ENCODE results near the gene ANK3. TPM values are rescaled to one million over a fixed set of nuclear protein-coding genes. Genes with fewer than 3 reads are reported as not detected.

The ANK3 gene
- total RNA-seq, 6 experiments from 2014 or later = 7.8 to 25.7 (median 16.6) TPM

GRCh38 chr10:60107308-60107976, 282.2 kb downstream of the ANK3 start:
- no peaks in the 10 kb centered on the region for H3K9me3 ChIP-seq
- no peaks in the 10 kb centered on the region for H3K27me3 ChIP-seq
- intact Hi-C loops (cut with DNase I) = no loop called here
- 22% methylated on average over 5 of the region's 5 CpGs for WGBS (ENCODE audit: insufficient coverage, low coverage, low lambda C conversion rate, missing lambda C conversion rate)
- no peak overlapping the region for H3K27ac ChIP-seq
- TF ChIP-seq CTCF (IDR thresholded peaks at IDR 0.05) = no peak
- TF ChIP-seq POLR2A (IDR thresholded peaks at IDR 0.05) = no peak
- H3K36me3 ChIP-seq = no peaks in the 10 kb centered on the region
- peak; percentile 58 to 76 (median 66) for ATAC-seq
- DNase-seq = no peak
- peaks cover 0 to 14% (median 4%) of the 10 kb centered on the region in 4 donors for H3K4me1 ChIP-seq
- H3K4me3 ChIP-seq = peak overlapping the region in 1 of 3 donors; percentile 6

DNA sequence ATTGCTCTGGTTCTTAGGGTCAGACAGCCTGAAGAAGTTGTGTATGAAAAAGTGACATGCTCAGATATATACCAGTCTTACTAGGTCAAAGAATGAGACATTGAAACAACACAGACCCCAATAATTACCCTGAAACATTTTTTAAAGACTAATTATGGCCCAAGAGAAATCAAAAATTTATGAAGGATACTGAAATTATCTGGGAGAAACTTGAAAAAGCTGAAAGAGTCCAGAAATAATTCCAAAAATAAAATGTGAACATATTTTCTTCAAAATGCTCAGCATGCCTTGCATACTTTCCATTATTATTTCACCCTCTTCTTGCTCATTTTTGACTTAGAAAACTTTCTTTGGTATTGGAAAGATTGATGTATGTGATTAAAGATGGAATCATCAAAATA, 284.4 kb downstream of the ANK3 start:
- ATAC-seq (no peak), DNase-seq (no peak)
- no peaks in the 10 kb centered on the region for H3K9me3 ChIP-seq
- intact Hi-C loops (cut with DNase I) = no loop called here
- H3K4me1 ChIP-seq = peaks cover 0 to 14% (median 4%) of the 10 kb centered on the region in 4 donors
- no peaks in the 10 kb centered on the region for H3K27me3 ChIP-seq
- TF ChIP-seq CTCF (IDR thresholded peaks at IDR 0.05) = no peak
- H3K4me3 ChIP-seq = no peak overlapping the region
- H3K36me3 ChIP-seq = no peaks in the 10 kb centered on the region
- no peak overlapping the region for H3K27ac ChIP-seq

GRCh38 chr10:60101821-60102220, 287.9 kb downstream of the ANK3 start:
- 30% methylated on average over 4 of the region's 4 CpGs for WGBS (ENCODE audit: insufficient coverage, low coverage, low lambda C conversion rate, missing lambda C conversion rate)
- intact Hi-C loops (cut with DNase I) = no loop called here
- Histone ChIP-seq H3K9me3 (no peaks in the 10 kb centered on the region), H3K27ac (no peak overlapping the region), H3K4me3 (no peak overlapping the region), H3K4me1 (peaks cover 0 to 26% (median 13%) of the 10 kb centered on the region in 4 donors), H3K36me3 (no peaks in the 10 kb centered on the region), H3K27me3 (no peaks in the 10 kb centered on the region)
- ATAC-seq = peak in 2 of 4 donors; percentile 21 to 28
- no peak for DNase-seq
- no peak for TF ChIP-seq POLR2A (IDR thresholded peaks at IDR 0.05)
- TF ChIP-seq CTCF (IDR thresholded peaks at IDR 0.05) = no peak

DNA sequence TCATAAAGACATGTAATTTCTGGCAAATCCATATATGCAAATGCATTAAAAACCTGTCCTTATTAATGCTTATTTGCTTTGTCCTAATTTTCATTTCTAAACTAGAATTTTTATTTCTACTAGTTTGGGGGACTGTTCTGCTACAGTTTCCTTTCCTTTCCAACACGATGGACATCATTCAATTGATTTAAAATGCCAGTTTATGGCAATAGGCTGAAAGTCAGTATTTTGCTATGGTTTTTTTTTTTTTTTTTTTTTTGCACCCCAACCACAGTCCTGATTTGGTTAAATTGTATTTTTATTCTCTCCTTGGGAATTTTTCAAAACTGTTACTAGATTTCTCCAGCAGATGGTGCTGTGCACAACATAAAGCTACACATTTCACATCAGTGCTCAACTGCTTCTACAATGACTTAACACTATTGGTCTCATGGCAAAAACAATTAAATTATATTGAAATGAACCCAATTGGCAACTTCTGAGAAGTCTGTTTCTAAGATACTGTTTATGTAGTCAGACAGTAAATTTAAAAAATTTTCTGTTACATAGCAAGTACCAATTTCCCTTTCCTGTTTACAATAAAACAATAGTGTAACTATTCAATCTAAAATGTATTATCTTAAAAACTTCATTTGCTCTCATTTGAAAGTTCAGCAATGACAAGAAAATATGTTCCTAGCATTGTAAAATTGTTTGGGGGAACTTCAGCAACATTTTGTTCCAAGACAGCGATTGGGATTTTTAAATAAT, 289.5 kb downstream of the ANK3 start:
- Histone ChIP-seq H3K4me3 (no peak overlapping the region), H3K27ac (peak overlapping the region in 1 of 3 donors; percentile 29), H3K4me1 (peaks cover 0 to 34% (median 13%) of the 10 kb centered on the region in 4 donors), H3K36me3 (no peaks in the 10 kb centered on the region), H3K27me3 (no peaks in the 10 kb centered on the region), H3K9me3 (no peaks in the 10 kb centered on the region)
- DNase-seq = no peak
- peak; percentile 69 to 76 (median 74) for ATAC-seq
- TF ChIP-seq CTCF (IDR thresholded peaks at IDR 0.05) (peak; percentile 62 to 67 (median 64)), POLR2A (IDR thresholded peaks at IDR 0.05) (no peak)
- intact Hi-C loops (cut with DNase I) = no loop called here
- 49% methylated on average over 2 of the region's 2 CpGs for WGBS (ENCODE audit: insufficient coverage, low coverage, low lambda C conversion rate, missing lambda C conversion rate)
